ENCODE results near the gene ZNF277. TPM values are rescaled to one million over a fixed set of nuclear protein-coding genes. Genes with fewer than 3 reads are reported as not detected.

Gene ZNF277
- total and polyA plus RNA-seq, 2 donors (not counting 3 experiments of a cell fraction or from before 2014, with no cell fraction given) = 7.8 to 22.6 TPM

DNA sequence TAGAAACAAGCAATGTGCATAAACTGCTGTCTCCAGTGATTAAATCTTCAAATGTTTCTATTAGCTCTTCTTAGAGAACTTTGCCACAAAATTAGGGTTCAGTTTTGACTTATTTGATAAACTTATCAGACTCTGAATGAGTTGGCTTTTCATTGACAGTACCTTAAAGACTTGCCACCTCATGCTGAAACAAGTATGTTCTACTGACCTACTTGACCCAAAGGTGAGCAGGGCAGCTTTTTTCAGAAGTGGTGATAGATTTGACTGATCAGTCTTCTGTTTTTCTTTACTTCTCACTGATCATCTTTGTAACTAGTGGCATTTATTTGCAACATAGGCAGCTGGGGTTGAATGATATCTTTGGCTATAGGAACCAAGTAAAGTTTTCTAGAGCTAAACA is 7.8 kb downstream of the ZNF277 start:
- no peak for DNase-seq (ENCODE audit: low read depth, low spot score)
- H3K4me3 ChIP-seq (replicated peaks in 1 of 3; ENCODE audit: insufficient read depth in 1 of 3, low read depth in 1 of 3, low read length in 3 of 3) = no peak overlapping the region
- intact Hi-C loops (cut with micrococcal nuclease) = no loop called here

More for the DNA sequence above, 7.8 kb downstream of the ZNF277 start:
- Histone ChIP-seq H3K27ac (ENCODE audit: insufficient read depth, low read depth, low read length) (no peak overlapping the region), H3K4me1 (ENCODE audit: control insufficient read depth, extremely low read depth, insufficient read depth, low read length) (no peaks in the 10 kb centered on the region), H4K20me1 (replicated peaks; ENCODE audit: control insufficient read depth, extremely low read depth, insufficient read depth, low read length) (peaks cover 2% of the 10 kb centered on the region), H3K27me3 (ENCODE audit: control insufficient read depth in 2 of 2, insufficient read depth in 2 of 2, low read length in 2 of 2) (no peaks in the 10 kb centered on the region), H2AFZ (ENCODE audit: low read depth, low read length) (no peak overlapping the region), H3K9ac (replicated peaks; ENCODE audit: extremely low read depth, insufficient read depth, low read length) (no peak overlapping the region), H3K4me2 (ENCODE audit: insufficient read depth, low read length) (no peak overlapping the region), H3K9me1 (replicated peaks; ENCODE audit: control insufficient read depth, extremely low read depth, insufficient read depth, low read length) (no peaks in the 10 kb centered on the region), H3K79me2 (ENCODE audit: control insufficient read depth, insufficient read depth, low read length) (peaks cover 25% of the 10 kb centered on the region), H3K36me3 (ENCODE audit: control insufficient read depth in 2 of 2, extremely low read depth in 1 of 2, insufficient read depth in 2 of 2, low read length in 2 of 2) (no peaks in the 10 kb centered on the region), H3K9me3 (replicated peaks; ENCODE audit: control insufficient read depth, insufficient read depth, low read length) (no peaks in the 10 kb centered on the region)
- dilution Hi-C loops (cut with MboI; ENCODE audit: extremely low pct_ligation_motif_present, low sequenced_read_pairs) = no loop called here
- CTCF ChIA-PET = interaction anchor here (0.7 to 2.6 kb wide), 6 partner anchors 10 to 200 kb away, joined by 3 to 7 read pairs (median 4); no protein-coding TSS in a partner anchor
- no peak for FAIRE-seq
- TF ChIP-seq POLR2AphosphoS5 (IDR thresholded peaks at IDR 0.05; ENCODE audit: insufficient read depth, low read depth, low read length) = no peak
- TF ChIP-seq, protein P1, sequence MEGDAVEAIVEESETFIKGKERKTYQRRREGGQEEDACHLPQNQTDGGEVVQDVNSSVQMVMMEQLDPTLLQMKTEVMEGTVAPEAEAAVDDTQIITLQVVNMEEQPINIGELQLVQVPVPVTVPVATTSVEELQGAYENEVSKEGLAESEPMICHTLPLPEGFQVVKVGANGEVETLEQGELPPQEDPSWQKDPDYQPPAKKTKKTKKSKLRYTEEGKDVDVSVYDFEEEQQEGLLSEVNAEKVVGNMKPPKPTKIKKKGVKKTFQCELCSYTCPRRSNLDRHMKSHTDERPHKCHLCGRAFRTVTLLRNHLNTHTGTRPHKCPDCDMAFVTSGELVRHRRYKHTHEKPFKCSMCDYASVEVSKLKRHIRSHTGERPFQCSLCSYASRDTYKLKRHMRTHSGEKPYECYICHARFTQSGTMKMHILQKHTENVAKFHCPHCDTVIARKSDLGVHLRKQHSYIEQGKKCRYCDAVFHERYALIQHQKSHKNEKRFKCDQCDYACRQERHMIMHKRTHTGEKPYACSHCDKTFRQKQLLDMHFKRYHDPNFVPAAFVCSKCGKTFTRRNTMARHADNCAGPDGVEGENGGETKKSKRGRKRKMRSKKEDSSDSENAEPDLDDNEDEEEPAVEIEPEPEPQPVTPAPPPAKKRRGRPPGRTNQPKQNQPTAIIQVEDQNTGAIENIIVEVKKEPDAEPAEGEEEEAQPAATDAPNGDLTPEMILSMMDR (IDR thresholded peaks at IDR 0.05; ENCODE audit: extremely low read depth in 1 of 2, insufficient read depth in 1 of 2, low read depth in 1 of 2, low read length in 2 of 2) = no peak
- TF ChIP-seq, protein P2, sequence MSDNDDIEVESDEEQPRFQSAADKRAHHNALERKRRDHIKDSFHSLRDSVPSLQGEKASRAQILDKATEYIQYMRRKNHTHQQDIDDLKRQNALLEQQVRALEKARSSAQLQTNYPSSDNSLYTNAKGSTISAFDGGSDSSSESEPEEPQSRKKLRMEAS (IDR thresholded peaks at IDR 0.05; ENCODE audit: insufficient read depth, insufficient read length) = no peak
- no peak for TF ChIP-seq MYC (IDR thresholded peaks at IDR 0.05; ENCODE audit: low read depth, low read length)
- TF ChIP-seq JUN (IDR thresholded peaks at IDR 0.05; ENCODE audit: borderline replicate concordance, insufficient read depth, insufficient read length, low read depth) = no peak
- no peak for TF ChIP-seq POLR2A (IDR thresholded peaks at IDR 0.05; ENCODE audit: low read depth, low read length)
- TF ChIP-seq GATA2 (IDR thresholded peaks at IDR 0.05; ENCODE audit: insufficient read depth, insufficient read length, low read depth, low read length) = no peak
- no peak for TF ChIP-seq FOS (IDR thresholded peaks at IDR 0.05; ENCODE audit: borderline replicate concordance, insufficient read depth, low read length)
- no peak for TF ChIP-seq EZH2 (IDR thresholded peaks at IDR 0.05; ENCODE audit: borderline replicate concordance, low read depth, low read length, severe bottlenecking)
- POLR2A ChIA-PET = no interaction called here
- BruUV-seq (replicated peaks) = no TSS peak

All from endothelial cell of umbilical vein (primary cell).